Ishikawa (cell line): ENCODE results near the gene AFAP1L1.

Source experiments
- CEBPB ChIP-seq: IDR thresholded peaks from 2 replicates; pipeline ENCODE4 v1.6.1; 2012
- CREB1 ChIP-seq: IDR thresholded peaks from 2 replicates; pipeline ENCODE4 v1.6.1; 2012; ENCODE audit warnings: low read depth
- EGR1 ChIP-seq: IDR thresholded peaks from 2 replicates; pipeline ENCODE4 v1.6.1; 2012
- EP300 ChIP-seq: IDR thresholded peaks from 2 replicates; pipeline ENCODE4 v1.6.1; 2012; ENCODE audit warnings: borderline replicate concordance
- FOXM1 ChIP-seq: IDR thresholded peaks from 2 replicates; pipeline ENCODE4 v1.6.1; 2012; ENCODE audit warnings: low read depth, borderline replicate concordance
- MAX ChIP-seq: IDR thresholded peaks from 2 replicates; pipeline ENCODE4 v1.6.1; 2012
- NFIC ChIP-seq: IDR thresholded peaks from 2 replicates; pipeline ENCODE4 v1.6.1; 2012
- RAD21 ChIP-seq: IDR thresholded peaks from 2 replicates; pipeline ENCODE4 v1.6.1; 2012; ENCODE audit warnings: low read depth
- REST ChIP-seq: IDR thresholded peaks from 2 replicates; pipeline ENCODE4 v1.6.1; 2012; ENCODE audit warnings: low read depth, mild to moderate bottlenecking
- TAF1 ChIP-seq: IDR thresholded peaks from 2 replicates; pipeline ENCODE4 v1.6.1; 2012; ENCODE audit warnings: low read depth, mild to moderate bottlenecking
- TCF12 ChIP-seq: IDR thresholded peaks from 2 replicates; pipeline ENCODE4 v1.6.1; 2012; ENCODE audit warnings: low read depth
- TEAD4 ChIP-seq: IDR thresholded peaks from 2 replicates; pipeline ENCODE4 v1.6.1; 2012
- USF1 ChIP-seq: IDR thresholded peaks from 2 replicates; pipeline ENCODE4 v1.6.1; 2012
- YY1 ChIP-seq: IDR thresholded peaks from 2 replicates; pipeline ENCODE4 v1.6.1; 2012; ENCODE audit warnings: low read depth
- ZBTB7A ChIP-seq: IDR thresholded peaks from 2 replicates; pipeline ENCODE4 v1.6.1; 2012; ENCODE audit warnings: low read depth

AFAP1L1 gene

GRCh38 chr5:149273237-149273636, 1.6 kb downstream of the AFAP1L1 start:
- no peak for TF ChIP-seq CEBPB
- TF ChIP-seq FOXM1: no peak
- TF ChIP-seq NFIC: no peak
- no peak for TF ChIP-seq RAD21
- no peak for TF ChIP-seq MAX
- TF ChIP-seq EP300: no peak
- TF ChIP-seq ZBTB7A: no peak
- TF ChIP-seq YY1: no peak
- TF ChIP-seq REST: no peak
- TF ChIP-seq TAF1: no peak
- TF ChIP-seq CREB1: no peak
- TF ChIP-seq TEAD4: no peak
- TF ChIP-seq EGR1: no peak
- no peak for TF ChIP-seq TCF12

- TF ChIP-seq FOXM1: no peak
- no peak for TF ChIP-seq ZBTB7A
- TF ChIP-seq EGR1: no peak
- no peak for TF ChIP-seq REST
- TF ChIP-seq RAD21: no peak
- TF ChIP-seq NFIC: no peak
- no peak for TF ChIP-seq EP300
- no peak for TF ChIP-seq MAX
- no peak for TF ChIP-seq USF1
- no peak for TF ChIP-seq CREB1
- TF ChIP-seq YY1: no peak
- TF ChIP-seq CEBPB: no peak
- no peak for TF ChIP-seq TCF12
- no peak for TF ChIP-seq TAF1
- TF ChIP-seq TEAD4: no peak
These were observed 2.3 kb downstream of the AFAP1L1 start for GRCh38 chr5:149273950-149274349.

GRCh38 chr5:149274939-149275338, 3.3 kb downstream of the AFAP1L1 start:
- TF ChIP-seq REST: no peak
- TF ChIP-seq FOXM1: no peak
- no peak for TF ChIP-seq RAD21
- TF ChIP-seq TEAD4: no peak
- TF ChIP-seq CREB1: no peak
- TF ChIP-seq ZBTB7A: no peak
- no peak for TF ChIP-seq CEBPB
- TF ChIP-seq USF1: no peak
- TF ChIP-seq MAX: no peak
- no peak for TF ChIP-seq TAF1
- TF ChIP-seq TCF12: no peak
- TF ChIP-seq NFIC: no peak
- no peak for TF ChIP-seq YY1
- TF ChIP-seq EGR1: no peak
- TF ChIP-seq EP300: no peak

- TF ChIP-seq CREB1: no peak
- TF ChIP-seq TCF12: no peak
- no peak for TF ChIP-seq MAX
- TF ChIP-seq TEAD4: no peak
- TF ChIP-seq ZBTB7A: no peak
- TF ChIP-seq REST: no peak
- no peak for TF ChIP-seq RAD21
- no peak for TF ChIP-seq USF1
- TF ChIP-seq YY1: no peak
- no peak for TF ChIP-seq EGR1
- TF ChIP-seq TAF1: no peak
- no peak for TF ChIP-seq NFIC
- no peak for TF ChIP-seq EP300
- TF ChIP-seq FOXM1: no peak
- no peak for TF ChIP-seq CEBPB
These were observed 6.1 kb downstream of the AFAP1L1 start for GRCh38 chr5:149277801-149278200.
